Measurements from ENCODE around the gene CHAMP1.

Gene CHAMP1

GRCh38 chr13:114319441-114319913, 5.2 kb downstream of the CHAMP1 start:
- H3K9me3 ChIP-seq (ENCODE audit: control insufficient read depth, insufficient read depth, low read depth, low read length): no peaks in the 10 kb centered on the region
- H3K27ac ChIP-seq (ENCODE audit: extremely low read depth, low read depth, low read length): no peak overlapping the region
- H3K36me3 ChIP-seq (ENCODE audit: control insufficient read depth in 2 of 2, insufficient read depth in 1 of 2, low read length in 2 of 2): peaks cover 22 to 49% of the 10 kb centered on the region in 2 experiments
- ChIA-PET CTCF (no interaction called here), POLR2A (no interaction called here)
- H3K4me3 ChIP-seq (ENCODE audit: low read depth, low read length): no peak overlapping the region
- no peaks in the 10 kb centered on the region for H3K4me1 ChIP-seq (ENCODE audit: control insufficient read depth, insufficient read depth, low read length)
- TF ChIP-seq ZNF404 (tag by site-specific recombination; IDR thresholded peaks at IDR 0.05) (no peak), ZNF747 (tag by site-specific recombination; IDR thresholded peaks at IDR 0.05) (no peak), ZNF426 (tag by site-specific recombination; IDR thresholded peaks at IDR 0.05) (no peak), ZBTB11 (tag by site-specific recombination; conservative IDR thresholded peaks at IDR 0.05; ENCODE audit: low read depth) (no peak), SP2 (tag by site-specific recombination; IDR thresholded peaks at IDR 0.05) (no peak), ZNF354C (tag by site-specific recombination; IDR thresholded peaks at IDR 0.05; ENCODE audit: borderline replicate concordance, low read depth) (no peak), ZNF394 (tag by site-specific recombination; IDR thresholded peaks at IDR 0.05; ENCODE audit: borderline replicate concordance) (no peak), ZNF423 (tag by site-specific recombination; IDR thresholded peaks at IDR 0.05) (no peak), PRDM6 (tag by site-specific recombination; IDR thresholded peaks at IDR 0.05) (no peak), GLIS2 (tag by site-specific recombination; IDR thresholded peaks at IDR 0.05) (no peak), ZNF521 (tag by site-specific recombination; IDR thresholded peaks at IDR 0.05) (no peak), ZNF549 (tag by site-specific recombination; IDR thresholded peaks at IDR 0.05) (no peak), ZNF623 (tag by site-specific recombination; IDR thresholded peaks at IDR 0.05) (no peak), ZSCAN23 (tag by site-specific recombination; IDR thresholded peaks at IDR 0.05) (no peak), ZNF692 (tag by site-specific recombination; IDR thresholded peaks at IDR 0.05) (no peak), OSR2 (tag by site-specific recombination; IDR thresholded peaks at IDR 0.05) (no peak), TSHZ1 (tag by site-specific recombination; IDR thresholded peaks at IDR 0.05; ENCODE audit: borderline replicate concordance) (no peak), ZBTB6 (tag by site-specific recombination; IDR thresholded peaks at IDR 0.05) (no peak), PRDM2 (tag by site-specific recombination; IDR thresholded peaks at IDR 0.05; ENCODE audit: borderline replicate concordance) (no peak)
